A549 (cell line): ENCODE measurements around the gene CELF2. TPM values are rescaled to one million over a fixed set of nuclear protein-coding genes. Genes with fewer than 3 reads are reported as not detected.

Source experiments
- ATAC-seq, 2 experiments: fragments of 200-7000 bp in 1 of 2; fragments of >200 bp in 1 of 2; cut with Nextera tagmentation in 1 of 2; cut with Tn5 transposase in 1 of 2; 3 replicates each; pipeline versions ENCODE4 v1.8.0 to v1.9.1; 2018 to 2020; ENCODE audit warnings: mild to moderate bottlenecking in 1 of 2, moderate library complexity in 1 of 2
- CTCF ChIA-PET: fragments of 300-600 bp; sonication (Branson Sonifier 250); formaldehyde crosslinking; extraction: SDS; loops from one replicate; lab custom pipeline; 2021; ENCODE audit warnings: antibody characterized with exemption, inconsistent platforms; lab: Yijun Ruan, JAX
- POLR2A ChIA-PET: fragments of 350-600 bp; formaldehyde crosslinking; extraction: SDS; loops from one replicate; lab custom pipeline; 2021; ENCODE audit warnings: antibody characterized with exemption, inconsistent platforms; lab: Yijun Ruan, JAX
- DNase-seq, 2 experiments: peaks; one replicate each; pipeline versions ENCODE4 v3.0.0 to v3.0.0-alpha.2; 2011 to 2016; ENCODE audit warnings: low read depth in 1 of 2, low spot score in 1 of 2
- FAIRE-seq: peaks from 2 replicates; lab custom pipeline; 2011; peaks lifted over from hg19 to GRCh38; lab: Jason Lieb, UNC
- H3K27ac ChIP-seq, 2 experiments: fragments of >200 bp; sonication (Bioruptor Twin); formaldehyde crosslinking; 3 replicates each; pipeline ENCODE4 v1.5.1; 2016 to 2017
- H3K4me1 ChIP-seq: fragments of >200 bp; sonication (Bioruptor Twin); formaldehyde crosslinking; 3 replicates; pipeline ENCODE4 v1.6.1; 2016
- H3K4me2 ChIP-seq: fragments of >200 bp; sonication (Bioruptor Twin); formaldehyde crosslinking; 3 replicates; pipeline ENCODE4 v1.6.1; 2016
- H3K4me3 ChIP-seq: fragments of >200 bp; sonication (Bioruptor Twin); formaldehyde crosslinking; 3 replicates; pipeline ENCODE4 v1.5.1; 2016
- H3K9me3 ChIP-seq: fragments of >200 bp; sonication (Bioruptor Twin); formaldehyde crosslinking; 3 replicates; pipeline ENCODE4 v1.6.1; 2016
- CEBPB ChIP-seq, 2 experiments: fragments of >200 bp in 1 of 2; sonication (Bioruptor Twin) in 1 of 2; formaldehyde crosslinking in 1 of 2; IDR thresholded peaks; 2 replicates each; pipeline ENCODE4 v1.6.1; 2012 to 2016
- CHD4 ChIP-seq: fragments of 200-600 bp; sonication (generic); IDR thresholded peaks from 2 replicates; pipeline ENCODE4 v1.6.1; 2016; ENCODE audit warnings: antibody characterized with exemption, mild to moderate bottlenecking, borderline replicate concordance
- CTCF ChIP-seq: fragments of >200 bp; sonication (Bioruptor Twin); formaldehyde crosslinking; IDR thresholded peaks from 3 replicates; pipeline ENCODE4 v1.5.1; 2016
- EHF ChIP-seq: fragments of 250-450 bp; sonication (Bioruptor Pico); IDR thresholded peaks from 2 replicates; pipeline ENCODE4 v1.5.0; 2020; ENCODE audit warnings: mild to moderate bottlenecking
- EHMT2 ChIP-seq: fragments of 200-600 bp; sonication (generic); IDR thresholded peaks from 2 replicates; pipeline ENCODE4 v1.6.1; 2016; ENCODE audit warnings: antibody characterized with exemption, low read depth, mild to moderate bottlenecking, moderate library complexity
- ESRRA ChIP-seq: fragments of 150-350 bp; IDR thresholded peaks from 2 replicates; pipeline ENCODE4 v1.6.1; 2014; ENCODE audit warnings: mild to moderate bottlenecking, low read length, borderline replicate concordance
- HDAC2 ChIP-seq: fragments of 200-600 bp; sonication (generic); IDR thresholded peaks from 2 replicates; pipeline ENCODE4 v1.6.1; 2016
- HES2 ChIP-seq: fragments of >200 bp; sonication (Bioruptor Twin); formaldehyde crosslinking; IDR thresholded peaks from 2 replicates; pipeline ENCODE4 v1.6.1; 2016
- HEYL ChIP-seq: fragments of 250-450 bp; sonication (Bioruptor Pico); IDR thresholded peaks from 2 replicates; pipeline ENCODE4 v1.8.0; 2021; ENCODE audit warnings: mild to moderate bottlenecking, moderate library complexity
- JUNB ChIP-seq: fragments of >200 bp; sonication (Bioruptor Twin); formaldehyde crosslinking; IDR thresholded peaks from 2 replicates; pipeline ENCODE4 v1.6.1; 2016
- KDM5A ChIP-seq: fragments of 200-600 bp; sonication (generic); IDR thresholded peaks from 2 replicates; pipeline ENCODE4 v1.6.1; 2016; ENCODE audit warnings: antibody characterized with exemption, mild to moderate bottlenecking
- MAFK ChIP-seq: fragments of 450-650 bp; IDR thresholded peaks from 2 replicates; pipeline ENCODE4 v1.6.1; 2014; ENCODE audit not compliant: partially characterized antibody
- NR3C1 ChIP-seq: fragments of >200 bp; sonication (Bioruptor Twin); formaldehyde crosslinking; IDR thresholded peaks from 3 replicates; pipeline ENCODE4 v1.6.1; 2017
- POLR2A ChIP-seq: IDR thresholded peaks from 2 replicates; pipeline ENCODE4 v1.6.1; 2012; ENCODE audit warnings: mild to moderate bottlenecking, low read length
- RAD21 ChIP-seq, 2 experiments: fragments of >200 bp in 1 of 2; sonication (Bioruptor Twin) in 1 of 2; formaldehyde crosslinking in 1 of 2; IDR thresholded peaks in 1 of 2; conservative IDR thresholded peaks in 1 of 2; 2 replicates in 1 of 2; 3 replicates in 1 of 2; pipeline ENCODE4 v1.6.1; 2012 to 2018; ENCODE audit warnings: inconsistent platforms in 1 of 2
- RCOR1 ChIP-seq: fragments of 150-350 bp; IDR thresholded peaks from 2 replicates; pipeline ENCODE4 v1.6.1; 2014; ENCODE audit warnings: antibody characterized with exemption, low read length, low read depth
- REST ChIP-seq: fragments of 200-600 bp; sonication (generic); IDR thresholded peaks from 2 replicates; pipeline ENCODE4 v1.6.1; 2016; ENCODE audit warnings: antibody characterized with exemption, mild to moderate bottlenecking, moderate library complexity
- RFX5 ChIP-seq: fragments of 450-650 bp; IDR thresholded peaks from 2 replicates; pipeline ENCODE4 v1.7.1; 2014; ENCODE audit warnings: antibody characterized with exemption, mild to moderate bottlenecking, moderate library complexity
- RNF2 ChIP-seq: fragments of 200-600 bp; sonication (generic); IDR thresholded peaks from 2 replicates; pipeline ENCODE4 v1.6.1; 2016; ENCODE audit warnings: low read depth, mild to moderate bottlenecking, antibody characterized with exemption, moderate library complexity, borderline replicate concordance
- SMC3 ChIP-seq: fragments of >200 bp; sonication (Bioruptor Twin); formaldehyde crosslinking; IDR thresholded peaks from 3 replicates; pipeline ENCODE4 v1.6.1; 2018; ENCODE audit warnings: inconsistent platforms
- WGBS: methylation state at CpG from one replicate; pipeline ENCODE4 v1.1.6; 2017; ENCODE audit errors: missing lambda C conversion rate; 5-methylcytosine and 5-hydroxymethylcytosine counted together
- polyA plus RNA-seq, 4 experiments: library from polyadenylated mRNA; depleted of rRNA in 3 of 4; stranded (reverse); fragments of >200 nt; fragmentation: RNase III in 1 of 4; extraction: RNeasy Plus Mini Kit Qiagen cat#74134 plus additional on column Dnase treatment in 1 of 4; gene quantifications; 2 replicates in 3 of 4; 3 replicates in 1 of 4; pipeline ENCODE4 v1.2.3, GENCODE V29; 2011 to 2017
- TF ChIP-seq, protein P1 (sequence below): fragments of 450-650 bp; IDR thresholded peaks from 2 replicates; pipeline ENCODE4 v1.6.1; 2014; ENCODE audit warnings: antibody characterized with exemption
- TF ChIP-seq, protein P2 (sequence below): fragments of 250-450 bp; sonication (Bioruptor Pico); IDR thresholded peaks from 2 replicates; pipeline ENCODE4 v1.5.0; 2021; ENCODE audit warnings: mild to moderate bottlenecking, moderate library complexity, borderline replicate concordance
- TF ChIP-seq, protein P3 (sequence below): fragments of 150-350 bp; IDR thresholded peaks from 2 replicates; pipeline ENCODE4 v1.6.1; 2014; ENCODE audit warnings: low read depth, mild to moderate bottlenecking, low read length

CELF2 gene
- polyA plus RNA-seq, 2 of the 4 experiments (the other 2 are of a cell fraction), result 0.01 to 0.03 TPM

GRCh38 chr10:11357439-11357838, 339.8 kb downstream of the CELF2 start:
- Histone ChIP-seq H3K4me3 (no peak overlapping the region), H3K9me3 (no peaks in the 10 kb centered on the region), H3K4me1 (no peaks in the 10 kb centered on the region), H3K4me2 (no peak overlapping the region), H3K27ac (no peak overlapping the region)
- ATAC-seq (no peak), FAIRE-seq (no peak), DNase-seq (no peak)
- ChIA-PET POLR2A (no interaction called here), CTCF (no interaction called here)
- 3% methylated on average over 3 of the region's 3 CpGs for WGBS
- TF ChIP-seq RNF2, result no peak
- TF ChIP-seq MAFK, result no peak
- TF ChIP-seq RFX5, result no peak

- DNase-seq (no peak), FAIRE-seq (no peak), ATAC-seq (no peak; a peak in 1 of 6 replicates)
- CTCF ChIA-PET, result no interaction called here
- WGBS, result 54% methylated on average over 3 of the region's 3 CpGs
- no peak for TF ChIP-seq HDAC2
- POLR2A ChIA-PET, result no interaction called here
- Histone ChIP-seq H3K9me3 (no peaks in the 10 kb centered on the region), H3K27ac (no peak overlapping the region), H3K4me1 (no peaks in the 10 kb centered on the region), H3K4me3 (no peak overlapping the region), H3K4me2 (no peak overlapping the region)
Measured at GRCh38 chr10:11358011-11358410, 340.3 kb downstream of the CELF2 start.

DNA sequence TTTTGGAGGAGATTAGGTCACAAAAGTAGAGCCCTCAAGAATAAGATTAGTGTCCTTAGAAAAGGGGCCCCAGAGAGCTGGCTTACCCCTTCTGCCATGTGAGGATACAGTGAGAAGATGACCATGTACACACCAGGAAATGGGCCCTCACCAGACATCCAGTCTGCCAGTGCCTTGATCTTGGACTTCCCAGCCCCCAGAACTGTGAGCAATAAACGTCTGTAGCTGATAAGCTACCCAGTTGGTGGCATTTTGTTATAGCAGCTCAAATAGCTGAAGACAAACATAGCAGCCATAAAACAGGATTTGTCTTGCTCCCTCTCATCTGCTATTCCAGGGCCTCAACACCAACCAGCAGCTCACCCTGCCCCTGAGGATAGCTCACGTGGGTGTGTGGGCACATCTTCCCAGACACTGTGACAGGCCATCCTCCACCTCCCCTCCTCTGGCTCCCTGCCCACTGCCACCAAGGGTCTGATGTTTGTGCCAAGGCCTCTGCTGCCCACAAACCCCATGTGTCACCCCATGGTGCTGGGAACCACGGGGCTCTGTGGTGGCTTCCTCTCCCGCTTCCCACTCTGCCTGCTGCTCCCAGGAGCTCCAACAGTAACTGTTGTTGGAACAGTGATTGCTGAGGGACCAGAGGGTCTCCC, 341.4 kb downstream of the CELF2 start:
- WGBS, result 9% methylated on average over 3 of the region's 4 CpGs
- CTCF ChIA-PET, result no interaction called here

More for the DNA sequence above, 341.4 kb downstream of the CELF2 start:
- POLR2A ChIA-PET, result no interaction called here
- no peaks in the 10 kb centered on the region for H3K9me3 ChIP-seq
- FAIRE-seq (no peak), DNase-seq (no peak), ATAC-seq (no peak)
- no peak overlapping the region for H3K4me3 ChIP-seq
- no peak for TF ChIP-seq NR3C1
- TF ChIP-seq RCOR1, result no peak
- TF ChIP-seq, protein P1, sequence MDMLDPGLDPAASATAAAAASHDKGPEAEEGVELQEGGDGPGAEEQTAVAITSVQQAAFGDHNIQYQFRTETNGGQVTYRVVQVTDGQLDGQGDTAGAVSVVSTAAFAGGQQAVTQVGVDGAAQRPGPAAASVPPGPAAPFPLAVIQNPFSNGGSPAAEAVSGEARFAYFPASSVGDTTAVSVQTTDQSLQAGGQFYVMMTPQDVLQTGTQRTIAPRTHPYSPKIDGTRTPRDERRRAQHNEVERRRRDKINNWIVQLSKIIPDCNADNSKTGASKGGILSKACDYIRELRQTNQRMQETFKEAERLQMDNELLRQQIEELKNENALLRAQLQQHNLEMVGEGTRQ, result no peak
- no peak for TF ChIP-seq POLR2A
- TF ChIP-seq EHMT2, result no peak
- no peak for TF ChIP-seq CEBPB (IDR thresholded peaks at IDR 0.05)
- no peak for TF ChIP-seq ESRRA
- TF ChIP-seq, protein P2, sequence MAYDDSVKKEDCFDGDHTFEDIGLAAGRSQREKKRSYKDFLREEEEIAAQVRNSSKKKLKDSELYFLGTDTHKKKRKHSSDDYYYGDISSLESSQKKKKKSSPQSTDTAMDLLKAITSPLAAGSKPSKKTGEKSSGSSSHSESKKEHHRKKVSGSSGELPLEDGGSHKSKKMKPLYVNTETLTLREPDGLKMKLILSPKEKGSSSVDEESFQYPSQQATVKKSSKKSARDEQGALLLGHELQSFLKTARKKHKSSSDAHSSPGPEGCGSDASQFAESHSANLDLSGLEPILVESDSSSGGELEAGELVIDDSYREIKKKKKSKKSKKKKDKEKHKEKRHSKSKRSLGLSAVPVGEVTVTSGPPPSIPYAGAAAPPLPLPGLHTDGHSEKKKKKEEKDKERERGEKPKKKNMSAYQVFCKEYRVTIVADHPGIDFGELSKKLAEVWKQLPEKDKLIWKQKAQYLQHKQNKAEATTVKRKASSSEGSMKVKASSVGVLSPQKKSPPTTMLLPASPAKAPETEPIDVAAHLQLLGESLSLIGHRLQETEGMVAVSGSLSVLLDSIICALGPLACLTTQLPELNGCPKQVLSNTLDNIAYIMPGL, result no peak
- TF ChIP-seq REST, result no peak
- no peak for TF ChIP-seq HEYL (CRISPR knock-in tag)
- TF ChIP-seq, protein P3, sequence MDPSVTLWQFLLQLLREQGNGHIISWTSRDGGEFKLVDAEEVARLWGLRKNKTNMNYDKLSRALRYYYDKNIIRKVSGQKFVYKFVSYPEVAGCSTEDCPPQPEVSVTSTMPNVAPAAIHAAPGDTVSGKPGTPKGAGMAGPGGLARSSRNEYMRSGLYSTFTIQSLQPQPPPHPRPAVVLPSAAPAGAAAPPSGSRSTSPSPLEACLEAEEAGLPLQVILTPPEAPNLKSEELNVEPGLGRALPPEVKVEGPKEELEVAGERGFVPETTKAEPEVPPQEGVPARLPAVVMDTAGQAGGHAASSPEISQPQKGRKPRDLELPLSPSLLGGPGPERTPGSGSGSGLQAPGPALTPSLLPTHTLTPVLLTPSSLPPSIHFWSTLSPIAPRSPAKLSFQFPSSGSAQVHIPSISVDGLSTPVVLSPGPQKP, result no peak
- no peak for TF ChIP-seq JUNB
- TF ChIP-seq CHD4, result no peak
- no peak for TF ChIP-seq KDM5A
- no peak for TF ChIP-seq CTCF
- no peak for TF ChIP-seq HES2
- no peak for TF ChIP-seq MAFK
- no peak for TF ChIP-seq RAD21 (conservative IDR thresholded peaks at IDR 0.05 in 1 of 2, IDR thresholded peaks at IDR 0.05 in 1 of 2)
- TF ChIP-seq EHF, result no peak
- TF ChIP-seq SMC3, result no peak
- H3K4me1 ChIP-seq, result no peaks in the 10 kb centered on the region
- H3K27ac ChIP-seq, result no peak overlapping the region
- H3K4me2 ChIP-seq, result no peak overlapping the region
